ENCODE results near the gene KSR1.

The KSR1 gene

GRCh38 chr17:27545562-27546229 lies 89.4 kb downstream of the KSR1 start:
- in situ Hi-C loops (cut with HindIII; ENCODE audit: low pct_ligation_motif_present, low sequenced_read_pairs), result loop anchor here (25.0 kb wide), 1 partner anchor 108 kb away; no protein-coding TSS in a partner anchor
- H3K4me3 ChIP-seq (ENCODE audit: low read depth, low read length), result no peak overlapping the region
- TF ChIP-seq CTCF (IDR thresholded peaks at IDR 0.05; ENCODE audit: low read depth, low read length, missing control alignments), result no peak
- H3K36me3 ChIP-seq (replicated peaks), result peaks cover 2% of the 10 kb centered on the region
- no peak for DNase-seq
- H3K27ac ChIP-seq, result no peak overlapping the region
- H3K27me3 ChIP-seq (replicated peaks), result no peaks in the 10 kb centered on the region

- in situ Hi-C loops (cut with HindIII; ENCODE audit: low pct_ligation_motif_present, low sequenced_read_pairs), result loop anchor here (25.0 kb wide), 1 partner anchor 109 kb away; no protein-coding TSS in a partner anchor
- H3K27me3 ChIP-seq (replicated peaks), result no peaks in the 10 kb centered on the region
- peak overlapping the region; percentile 18 for H3K27ac ChIP-seq
- TF ChIP-seq CTCF (IDR thresholded peaks at IDR 0.05; ENCODE audit: low read depth, low read length, missing control alignments), result no peak
- no peak overlapping the region for H3K4me3 ChIP-seq (ENCODE audit: low read depth, low read length)
- peaks cover 4% of the 10 kb centered on the region for H3K36me3 ChIP-seq (replicated peaks)
- no peak for DNase-seq
Measured at GRCh38 chr17:27546624-27547300, 90.5 kb downstream of the KSR1 start.

- Histone ChIP-seq H3K27ac (no peak overlapping the region), H3K4me3 (ENCODE audit: low read depth, low read length) (no peak overlapping the region), H3K27me3 (replicated peaks) (no peaks in the 10 kb centered on the region), H3K36me3 (replicated peaks) (peaks cover 4% of the 10 kb centered on the region)
- DNase-seq, result no peak
- TF ChIP-seq CTCF (IDR thresholded peaks at IDR 0.05; ENCODE audit: low read depth, low read length, missing control alignments), result no peak
- in situ Hi-C loops (cut with HindIII; ENCODE audit: low pct_ligation_motif_present, low sequenced_read_pairs), result loop anchor here (25.0 kb wide), 1 partner anchor 110 kb away; no protein-coding TSS in a partner anchor
Measured at GRCh38 chr17:27547301-27547683, 91.0 kb downstream of the KSR1 start.

GRCh38 chr17:27548369-27548768 lies 92.1 kb downstream of the KSR1 start:
- no peak overlapping the region for H3K27ac ChIP-seq
- no peak for DNase-seq
- peaks cover 4% of the 10 kb centered on the region for H3K36me3 ChIP-seq (replicated peaks)
- no peaks in the 10 kb centered on the region for H3K27me3 ChIP-seq (replicated peaks)
- H3K4me3 ChIP-seq (ENCODE audit: low read depth, low read length), result no peak overlapping the region
- no peak for TF ChIP-seq CTCF (IDR thresholded peaks at IDR 0.05; ENCODE audit: low read depth, low read length, missing control alignments)
- in situ Hi-C loops (cut with HindIII; ENCODE audit: low pct_ligation_motif_present, low sequenced_read_pairs), result loop anchor here (25.0 kb wide), 1 partner anchor 111 kb away; no protein-coding TSS in a partner anchor

- Histone ChIP-seq H3K27ac (no peak overlapping the region), H3K27me3 (replicated peaks) (no peaks in the 10 kb centered on the region), H3K4me3 (ENCODE audit: low read depth, low read length) (no peak overlapping the region), H3K36me3 (replicated peaks) (peaks cover 4% of the 10 kb centered on the region)
- in situ Hi-C loops (cut with HindIII; ENCODE audit: low pct_ligation_motif_present, low sequenced_read_pairs), result loop anchor here (25.0 kb wide), 1 partner anchor 112 kb away; no protein-coding TSS in a partner anchor
- TF ChIP-seq CTCF (IDR thresholded peaks at IDR 0.05; ENCODE audit: low read depth, low read length, missing control alignments), result no peak
- no peak for DNase-seq
Measured at GRCh38 chr17:27549251-27549893, 93.1 kb downstream of the KSR1 start.
